NOMO-1 treated with dmso at 0.1 percent for 144 hours (cell line): ENCODE data around the gene AFAP1.
A peak's percentile ranks its signal among the peaks of the same experiment; 100 is the strongest.

Source experiments
- DNase-seq: peaks from one replicate; lab custom pipeline; 2025; ENCODE audit not compliant: unreplicated experiment; lab: John Stamatoyannopoulos, UW

AFAP1 gene

GRCh38 chr4:7806338-7807090 lies 133.1 kb downstream of the AFAP1 start:
- no peak for DNase-seq

GRCh38 chr4:7805533-7806337 lies 133.9 kb downstream of the AFAP1 start:
- no peak for DNase-seq

- DNase-seq: no peak
Observed at GRCh38 chr4:7804756-7805385, 134.8 kb downstream of the AFAP1 start.

GRCh38 chr4:7803992-7804755 lies 135.5 kb downstream of the AFAP1 start:
- DNase-seq: peak; percentile 7

- no peak for DNase-seq
Observed at GRCh38 chr4:7803371-7803770, 136.3 kb downstream of the AFAP1 start.

GRCh38 chr4:7802093-7802726 lies 137.5 kb downstream of the AFAP1 start:
- DNase-seq: peak; percentile 55

- no peak for DNase-seq
Observed at GRCh38 chr4:7801641-7802040, 138.0 kb downstream of the AFAP1 start.

GRCh38 chr4:7801001-7801400 lies 138.7 kb downstream of the AFAP1 start:
- no peak for DNase-seq

- no peak for DNase-seq
Observed at GRCh38 chr4:7800410-7800809, 139.3 kb downstream of the AFAP1 start.

GRCh38 chr4:7799736-7800135 lies 139.9 kb downstream of the AFAP1 start:
- no peak for DNase-seq

- no peak for DNase-seq
Observed at GRCh38 chr4:7799306-7799705, 140.4 kb downstream of the AFAP1 start.

GRCh38 chr4:7798178-7798995 lies 141.3 kb downstream of the AFAP1 start:
- no peak for DNase-seq

GRCh38 chr4:7797330-7797729 lies 142.3 kb downstream of the AFAP1 start:
- DNase-seq: no peak

- no peak for DNase-seq
Observed at GRCh38 chr4:7795983-7796382, 143.7 kb downstream of the AFAP1 start.

GRCh38 chr4:7793186-7793585 lies 146.5 kb downstream of the AFAP1 start:
- no peak for DNase-seq

GRCh38 chr4:7792616-7793015 lies 147.0 kb downstream of the AFAP1 start:
- DNase-seq: no peak

GRCh38 chr4:7790999-7791398 lies 148.7 kb downstream of the AFAP1 start:
- no peak for DNase-seq

- DNase-seq: no peak
Observed at GRCh38 chr4:7790023-7790422, 149.6 kb downstream of the AFAP1 start.

GRCh38 chr4:7788694-7789425 lies 150.8 kb downstream of the AFAP1 start:
- DNase-seq: no peak
